PFSK-1 (cell line): ENCODE data around the gene CUL9.

Source experiments
- FOXP2 ChIP-seq: optimal IDR thresholded peaks from 2 replicates; pipeline ENCODE3; 2011; ENCODE audit warnings: borderline replicate concordance, control low read depth, inconsistent platforms; ENCODE audit not compliant: insufficient read depth; ENCODE audit errors: extremely low read length, extremely low read depth
- POLR2AphosphoS5 ChIP-seq: IDR thresholded peaks from 2 replicates; pipeline ENCODE4 v1.6.1; 2012; ENCODE audit warnings: low read depth, mild to moderate bottlenecking, control low read depth, low read length, moderate library complexity
- SIN3A ChIP-seq: IDR thresholded peaks from 2 replicates; pipeline ENCODE4 v1.6.1; 2012; ENCODE audit warnings: mild to moderate bottlenecking, low read length, moderate library complexity, borderline replicate concordance; ENCODE audit not compliant: insufficient read depth
- TAF1 ChIP-seq: IDR thresholded peaks from 2 replicates; pipeline ENCODE4 v1.6.1; 2012; ENCODE audit warnings: low read length, control low read depth, borderline replicate concordance; ENCODE audit not compliant: insufficient read depth
- TF ChIP-seq, protein P1 (sequence below), 2 experiments: IDR thresholded peaks; 2 replicates each; pipeline versions ENCODE4 v1.6.1 to v1.8.0; 2011 to 2012; ENCODE audit warnings: low read depth in 2 of 2, low read length in 2 of 2, control low read depth in 1 of 2, inconsistent platforms in 1 of 2, mild to moderate bottlenecking in 1 of 2, moderate library complexity in 1 of 2; ENCODE audit not compliant: insufficient read depth in 1 of 2

CUL9 gene

DNA sequence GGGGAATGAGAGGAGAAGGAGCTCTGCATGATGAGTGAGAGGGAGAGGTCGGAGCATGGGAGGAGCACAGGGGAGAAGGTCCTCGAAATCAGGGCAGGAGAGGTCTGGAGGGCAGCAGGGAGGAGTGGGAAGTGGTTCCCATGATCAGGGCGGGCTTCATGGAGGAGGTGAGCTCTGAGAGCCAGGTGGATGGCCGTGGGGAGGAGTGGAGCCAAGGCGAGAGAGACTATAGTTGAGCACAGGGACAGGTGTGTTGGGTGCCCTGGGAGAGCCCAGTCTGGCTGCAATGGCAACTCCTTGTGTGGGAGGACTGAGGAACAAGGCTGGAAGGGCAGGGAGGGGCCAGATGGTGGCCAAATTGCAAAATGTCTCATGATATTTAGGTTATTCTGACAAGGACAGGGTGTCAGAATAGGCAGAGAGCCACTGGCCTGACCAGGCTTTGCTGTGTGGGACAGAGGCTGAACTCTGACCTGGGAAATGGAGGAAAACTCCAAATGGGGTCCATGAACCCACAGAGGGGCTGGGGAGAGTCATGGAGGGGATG lies 82.7 kb downstream of the CUL9 start:
- TF ChIP-seq TAF1 (no peak), SIN3A (no peak)

DNA sequence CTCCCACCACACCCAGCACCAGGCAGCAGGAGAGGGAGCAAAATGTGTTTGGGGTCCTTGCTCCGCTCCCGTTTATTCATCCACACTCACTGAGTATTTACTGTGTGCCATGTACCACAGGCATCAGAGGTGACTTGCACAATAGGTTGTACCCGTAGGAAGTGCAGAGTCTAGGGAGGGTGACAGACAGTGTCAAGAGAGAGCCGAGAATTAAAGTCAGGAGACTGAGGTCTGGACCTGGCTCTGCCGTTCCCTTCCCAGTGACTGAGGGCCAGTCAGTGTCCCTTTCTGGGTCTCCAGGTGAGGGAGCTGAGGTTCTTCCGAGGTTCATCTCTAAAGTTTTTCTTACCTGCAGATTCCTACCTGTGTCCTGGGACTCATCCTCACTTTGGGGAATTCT lies 83.6 kb downstream of the CUL9 start:
- TF ChIP-seq, protein P1, sequence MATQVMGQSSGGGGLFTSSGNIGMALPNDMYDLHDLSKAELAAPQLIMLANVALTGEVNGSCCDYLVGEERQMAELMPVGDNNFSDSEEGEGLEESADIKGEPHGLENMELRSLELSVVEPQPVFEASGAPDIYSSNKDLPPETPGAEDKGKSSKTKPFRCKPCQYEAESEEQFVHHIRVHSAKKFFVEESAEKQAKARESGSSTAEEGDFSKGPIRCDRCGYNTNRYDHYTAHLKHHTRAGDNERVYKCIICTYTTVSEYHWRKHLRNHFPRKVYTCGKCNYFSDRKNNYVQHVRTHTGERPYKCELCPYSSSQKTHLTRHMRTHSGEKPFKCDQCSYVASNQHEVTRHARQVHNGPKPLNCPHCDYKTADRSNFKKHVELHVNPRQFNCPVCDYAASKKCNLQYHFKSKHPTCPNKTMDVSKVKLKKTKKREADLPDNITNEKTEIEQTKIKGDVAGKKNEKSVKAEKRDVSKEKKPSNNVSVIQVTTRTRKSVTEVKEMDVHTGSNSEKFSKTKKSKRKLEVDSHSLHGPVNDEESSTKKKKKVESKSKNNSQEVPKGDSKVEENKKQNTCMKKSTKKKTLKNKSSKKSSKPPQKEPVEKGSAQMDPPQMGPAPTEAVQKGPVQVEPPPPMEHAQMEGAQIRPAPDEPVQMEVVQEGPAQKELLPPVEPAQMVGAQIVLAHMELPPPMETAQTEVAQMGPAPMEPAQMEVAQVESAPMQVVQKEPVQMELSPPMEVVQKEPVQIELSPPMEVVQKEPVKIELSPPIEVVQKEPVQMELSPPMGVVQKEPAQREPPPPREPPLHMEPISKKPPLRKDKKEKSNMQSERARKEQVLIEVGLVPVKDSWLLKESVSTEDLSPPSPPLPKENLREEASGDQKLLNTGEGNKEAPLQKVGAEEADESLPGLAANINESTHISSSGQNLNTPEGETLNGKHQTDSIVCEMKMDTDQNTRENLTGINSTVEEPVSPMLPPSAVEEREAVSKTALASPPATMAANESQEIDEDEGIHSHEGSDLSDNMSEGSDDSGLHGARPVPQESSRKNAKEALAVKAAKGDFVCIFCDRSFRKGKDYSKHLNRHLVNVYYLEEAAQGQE (IDR thresholded peaks at IDR 0.05; ENCODE audit: insufficient read depth in 1 of 2, low read depth in 2 of 2, low read length in 2 of 2) = no peak
- no peak for TF ChIP-seq FOXP2
- no peak for TF ChIP-seq TAF1
- TF ChIP-seq SIN3A = no peak
- no peak for TF ChIP-seq POLR2AphosphoS5

DNA sequence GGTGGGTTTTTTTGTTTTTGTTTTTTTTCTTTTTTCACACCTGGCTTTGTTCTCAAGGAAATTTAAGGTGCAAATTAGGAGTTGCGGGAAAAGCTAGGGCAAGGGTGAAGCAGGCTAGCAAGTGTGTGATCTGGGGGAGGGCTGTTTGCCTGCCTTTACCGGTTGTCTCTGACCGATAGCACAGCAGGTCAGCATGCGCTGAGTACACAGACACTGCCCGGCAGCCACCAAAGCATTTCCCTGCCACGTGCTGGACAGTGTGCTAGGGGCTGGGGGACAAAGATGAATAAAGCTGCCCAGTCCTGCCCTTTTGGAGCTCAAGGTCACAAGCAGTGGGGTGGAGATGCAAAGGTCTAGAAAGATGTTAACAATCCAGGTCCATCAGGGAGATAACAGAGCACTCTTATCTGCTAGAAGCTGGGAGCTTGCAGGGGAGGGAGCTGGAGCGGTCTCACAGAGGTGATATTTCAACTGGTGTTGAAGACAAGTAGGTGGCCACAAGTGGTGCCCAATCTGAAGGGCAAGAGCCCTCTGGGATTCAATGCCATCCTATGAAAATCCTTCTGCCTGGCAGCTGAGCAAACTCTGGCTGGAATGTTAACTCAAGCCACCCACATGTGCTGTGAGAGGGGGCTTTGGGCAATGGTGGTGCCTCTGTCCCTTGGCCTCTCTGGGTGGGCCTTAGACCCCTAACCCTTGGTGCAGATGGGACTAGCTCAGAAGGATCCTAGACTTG lies 85.8 kb downstream of the CUL9 start:
- TF ChIP-seq, protein P1 (IDR thresholded peaks at IDR 0.05; ENCODE audit: insufficient read depth in 1 of 2, low read depth in 2 of 2, low read length in 2 of 2) = no peak
- TF ChIP-seq SIN3A (no peak), FOXP2 (no peak), TAF1 (no peak), POLR2AphosphoS5 (no peak)

DNA sequence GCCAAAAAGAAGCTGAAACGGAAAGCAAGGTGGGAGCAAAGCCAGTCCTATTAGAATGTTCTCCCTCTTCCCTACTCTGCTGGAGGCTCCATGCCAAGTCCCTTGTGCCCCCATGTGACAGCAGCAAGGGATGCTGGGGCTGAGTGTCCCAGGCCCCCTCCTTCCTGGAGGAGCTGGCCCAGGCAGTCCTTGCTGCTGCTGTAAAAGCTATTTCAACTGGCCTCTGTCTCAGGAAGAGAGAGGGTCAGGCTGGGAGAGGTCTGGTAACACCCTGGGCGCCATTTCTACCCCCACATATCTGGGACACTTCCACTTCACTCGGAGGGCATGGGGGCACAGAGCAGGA lies 86.3 kb downstream of the CUL9 start:
- no peak for TF ChIP-seq TAF1
- no peak for TF ChIP-seq FOXP2
- no peak for TF ChIP-seq POLR2AphosphoS5
- TF ChIP-seq, protein P1 (IDR thresholded peaks at IDR 0.05; ENCODE audit: insufficient read depth in 1 of 2, low read depth in 2 of 2, low read length in 2 of 2) = no peak
- no peak for TF ChIP-seq SIN3A

DNA sequence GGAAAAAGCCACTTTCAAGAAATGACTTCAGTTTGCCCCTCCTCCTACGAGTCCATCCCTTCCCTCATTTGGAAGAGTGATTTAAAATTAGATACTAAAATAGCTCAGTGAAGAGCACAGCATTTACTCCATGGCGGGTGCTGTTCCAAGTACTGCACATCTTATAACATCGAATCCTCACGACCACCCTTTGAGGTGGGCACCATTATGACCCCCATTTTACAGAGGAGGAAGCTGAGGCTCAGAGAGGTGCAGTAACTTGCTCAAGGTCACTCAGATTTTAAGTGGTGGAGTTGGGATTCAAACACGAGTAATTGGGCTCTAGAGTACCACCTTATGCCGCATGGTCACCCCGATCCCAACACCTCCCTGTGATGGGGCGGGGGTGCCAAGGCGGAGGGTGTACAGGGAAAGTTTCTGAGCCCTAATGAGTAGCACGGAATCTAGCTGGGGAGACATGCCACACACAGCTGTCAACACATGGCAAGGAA lies 86.8 kb downstream of the CUL9 start:
- TF ChIP-seq TAF1 (no peak), SIN3A (no peak), POLR2AphosphoS5 (no peak), FOXP2 (no peak)
- TF ChIP-seq, protein P1 (IDR thresholded peaks at IDR 0.05; ENCODE audit: insufficient read depth in 1 of 2, low read depth in 2 of 2, low read length in 2 of 2) = no peak
